ENCODE data around the gene PEDS1. TPM values are rescaled to one million over a fixed set of nuclear protein-coding genes. Genes with fewer than 3 reads are reported as not detected.
A peak's percentile ranks its signal among the peaks of the same experiment; 100 is the strongest.
"Not testable (repeated sequence)": the region's sequence is repeated elsewhere in the genome, so short reads cannot be mapped to it uniquely, and the experiment has no call there.

PEDS1 gene
- polyA plus RNA-seq, 4 donors, result 25.0 to 28.4 (median 27.1) TPM

- DNase-seq (ENCODE audit: low read depth in 4 of 4, low spot score in 3 of 4), result peak; percentile 91 to 96 (median 94)
Measured at GRCh38 chr20:50165684-50166554, 12.4 kb upstream of the PEDS1 start.

- no peak for DNase-seq (ENCODE audit: low read depth in 4 of 4, low spot score in 3 of 4)
Measured at GRCh38 chr20:50163570-50164317, 10.2 kb upstream of the PEDS1 start.

- not testable (repeated sequence) for DNase-seq (ENCODE audit: low read depth in 4 of 4, low spot score in 3 of 4)
Measured at GRCh38 chr20:50161494-50161893, 8.0 kb upstream of the PEDS1 start.

- DNase-seq (ENCODE audit: low read depth in 4 of 4, low spot score in 3 of 4), result no peak
Measured at GRCh38 chr20:50153153-50153499, 397 bp downstream of the PEDS1 start.

DNA sequence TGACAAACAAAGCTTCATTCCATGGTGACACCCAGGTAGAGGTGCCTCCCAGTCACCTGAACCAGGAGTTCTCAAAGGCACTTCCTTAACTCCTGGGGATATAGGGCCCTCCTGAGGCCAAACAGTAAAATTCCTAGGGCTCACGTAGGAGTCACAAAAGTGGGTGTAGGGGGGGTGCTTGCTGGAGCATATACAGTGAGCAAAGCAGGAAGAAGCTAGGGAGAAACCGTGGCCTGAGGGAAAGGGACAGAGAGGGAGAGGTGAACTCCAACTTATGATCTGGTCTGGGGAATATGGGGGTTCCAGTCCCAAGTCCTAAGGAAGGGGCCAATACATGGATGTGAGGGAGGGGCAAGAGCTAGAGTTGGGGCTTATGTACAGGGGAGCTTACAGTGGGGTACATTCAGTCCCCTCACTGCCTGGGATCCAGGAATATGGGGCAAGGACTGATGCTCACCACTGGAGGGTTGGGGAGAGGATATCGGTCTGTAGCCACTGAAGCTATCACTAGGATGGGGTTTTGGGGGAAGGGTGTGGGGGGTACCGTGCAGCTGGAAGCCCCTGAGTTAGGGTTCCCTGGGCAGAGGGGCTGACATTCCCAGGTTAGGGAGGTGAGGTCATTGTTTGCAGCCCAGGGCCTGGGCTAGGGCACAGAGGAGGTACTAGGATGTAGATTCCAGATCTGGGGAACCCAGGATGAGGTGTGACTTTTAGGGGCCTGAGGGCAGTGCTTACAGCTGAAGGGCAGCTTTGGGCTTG is 950 bp downstream of the PEDS1 start:
- no peak for DNase-seq (ENCODE audit: low read depth in 4 of 4, low spot score in 3 of 4)

DNA sequence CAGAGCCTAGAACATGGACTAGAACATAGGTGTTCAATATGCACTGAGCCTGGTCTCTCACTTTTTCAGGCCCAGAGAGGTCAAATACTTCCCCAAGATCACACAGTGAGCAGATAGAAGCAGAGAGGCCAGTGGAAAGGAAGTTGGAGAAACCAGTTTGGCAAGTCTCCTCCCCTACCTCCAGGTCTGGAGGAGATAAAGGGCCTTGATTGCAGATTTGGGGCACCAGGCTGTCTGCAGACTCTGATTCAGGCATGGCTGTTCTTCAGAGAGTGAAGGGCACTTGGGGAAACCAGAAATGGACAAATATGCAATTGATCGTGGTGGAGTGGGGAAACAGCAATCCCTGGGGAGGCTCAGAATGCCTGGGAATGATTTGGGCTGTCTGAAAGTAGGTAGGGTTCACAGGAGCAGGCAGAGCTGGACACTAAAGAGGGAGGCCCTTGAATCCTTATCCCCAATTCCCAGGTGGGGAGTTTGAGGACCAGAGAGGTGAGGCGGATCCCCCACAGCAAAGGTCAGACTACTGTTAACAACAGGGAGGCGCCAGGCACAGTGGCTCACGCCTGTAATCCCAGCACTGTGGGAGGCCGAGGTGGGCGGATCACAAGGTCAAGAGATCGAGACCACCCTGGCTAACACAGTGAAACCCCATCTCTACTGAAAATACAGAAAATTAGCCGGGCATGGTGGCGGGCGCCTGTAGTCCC is 2.3 kb downstream of the PEDS1 start:
- no peak for DNase-seq (ENCODE audit: low read depth in 4 of 4, low spot score in 3 of 4)

DNA sequence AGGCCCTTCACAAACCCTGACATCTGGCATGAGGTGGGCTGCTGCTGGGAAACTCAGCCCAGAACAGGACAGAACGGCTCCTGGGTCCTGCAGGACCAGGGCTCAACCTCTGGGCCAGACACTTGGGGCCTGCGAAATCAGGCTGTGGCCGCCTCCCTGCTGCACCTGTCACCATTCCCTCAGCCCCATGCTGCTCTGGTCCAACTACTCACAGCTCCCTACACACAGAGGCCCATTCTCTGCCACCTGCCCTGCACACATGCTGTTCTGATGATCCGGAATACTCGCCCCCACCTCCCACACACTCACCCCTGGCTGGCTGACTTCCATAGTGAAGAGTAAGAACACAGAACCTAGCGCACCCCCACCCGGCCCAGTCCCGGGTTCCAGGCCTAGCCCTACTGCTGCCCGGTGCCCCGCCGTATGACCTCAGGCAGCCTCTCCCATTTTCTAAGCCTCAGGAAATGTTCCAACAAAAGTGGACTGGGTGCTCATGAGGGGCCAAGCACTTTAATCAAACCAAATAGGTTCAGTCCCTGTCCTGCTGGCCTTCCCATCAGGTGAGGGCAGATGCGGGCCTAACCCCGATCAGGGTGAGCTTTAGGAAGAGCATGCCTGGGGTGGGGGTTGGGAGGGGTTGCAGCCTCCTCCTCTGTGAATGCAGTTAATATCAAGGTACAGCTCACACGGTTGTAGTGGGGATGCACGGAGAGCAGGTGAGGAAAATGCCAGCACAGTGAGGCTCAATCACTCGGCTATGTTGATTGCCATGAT is 3.9 kb downstream of the PEDS1 start:
- DNase-seq (ENCODE audit: low read depth in 4 of 4, low spot score in 3 of 4), result no peak

DNA sequence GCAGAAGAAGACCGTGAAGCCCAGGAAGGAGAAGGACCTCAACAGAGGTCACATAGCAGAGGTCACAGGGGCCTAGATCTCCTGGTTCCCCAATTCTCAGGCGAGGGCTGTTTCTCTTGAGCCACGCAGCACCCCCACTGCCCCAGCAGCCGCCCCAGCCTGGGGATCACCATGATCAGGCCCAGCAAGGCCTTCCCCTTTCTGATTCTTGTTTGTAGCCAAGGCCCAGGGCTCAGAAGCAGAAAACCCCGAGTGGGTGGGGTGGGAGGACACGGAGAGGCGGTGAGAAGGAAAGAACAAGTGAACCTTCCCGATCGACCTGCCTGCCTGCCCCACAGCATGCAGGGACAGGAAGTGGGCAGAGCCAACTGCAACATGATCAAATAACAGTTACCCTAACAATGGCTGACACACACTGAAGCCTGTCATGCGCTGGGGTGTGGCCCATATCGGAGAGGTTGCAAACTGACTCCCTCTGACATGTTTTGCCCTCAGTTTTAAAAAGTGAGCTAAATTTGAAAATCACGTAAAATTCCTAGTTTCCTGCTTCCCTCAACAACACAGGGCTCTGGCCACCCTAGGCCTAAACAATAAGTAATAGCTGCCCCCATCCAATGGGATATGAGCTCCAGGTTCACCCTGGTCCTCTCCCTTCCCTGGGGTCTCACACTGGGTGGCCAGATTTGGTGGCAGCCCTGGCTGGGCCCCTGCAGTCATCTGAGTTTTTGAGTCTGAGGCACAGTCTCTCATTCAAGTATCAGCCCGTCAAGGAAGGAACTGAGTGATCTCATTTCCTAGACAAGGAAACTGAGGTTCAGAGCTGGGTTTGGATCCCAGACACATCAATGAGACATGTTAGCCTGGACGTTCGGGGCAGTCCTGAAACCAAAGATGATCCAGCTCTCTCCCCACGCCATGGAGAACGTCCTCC is 6.5 kb downstream of the PEDS1 start:
- DNase-seq (ENCODE audit: low read depth in 4 of 4, low spot score in 3 of 4), result no peak

- DNase-seq (ENCODE audit: low read depth in 4 of 4, low spot score in 3 of 4), result no peak
Measured at GRCh38 chr20:50146214-50146613, 7.3 kb downstream of the PEDS1 start.

DNA sequence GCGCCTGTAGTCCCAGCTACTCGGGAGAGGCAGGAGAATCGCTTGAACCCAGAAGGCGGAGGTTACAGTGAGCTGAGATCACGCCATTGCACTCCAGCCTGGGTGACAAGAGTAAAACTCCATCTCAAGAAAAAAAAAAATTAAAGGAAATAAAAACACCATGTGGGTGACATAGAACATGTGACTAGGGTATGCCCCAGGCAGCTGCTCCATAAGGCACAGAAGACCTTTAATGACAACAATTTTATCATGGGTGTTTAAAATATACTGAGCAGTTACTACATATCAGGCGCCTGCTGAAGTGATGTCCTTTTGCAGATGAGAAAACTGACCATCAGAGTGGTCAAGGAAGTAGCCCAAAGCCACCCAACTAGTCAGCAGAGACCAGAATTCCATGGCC is 8.0 kb downstream of the PEDS1 start:
- no peak for DNase-seq (ENCODE audit: low read depth in 4 of 4, low spot score in 3 of 4)

GRCh38 chr20:50144362-50144761 is 9.2 kb downstream of the PEDS1 start:
- DNase-seq (ENCODE audit: low read depth in 4 of 4, low spot score in 3 of 4), result no peak

- DNase-seq (ENCODE audit: low read depth in 4 of 4, low spot score in 3 of 4), result no peak
Measured at GRCh38 chr20:50142812-50143211, 10.7 kb downstream of the PEDS1 start.

DNA sequence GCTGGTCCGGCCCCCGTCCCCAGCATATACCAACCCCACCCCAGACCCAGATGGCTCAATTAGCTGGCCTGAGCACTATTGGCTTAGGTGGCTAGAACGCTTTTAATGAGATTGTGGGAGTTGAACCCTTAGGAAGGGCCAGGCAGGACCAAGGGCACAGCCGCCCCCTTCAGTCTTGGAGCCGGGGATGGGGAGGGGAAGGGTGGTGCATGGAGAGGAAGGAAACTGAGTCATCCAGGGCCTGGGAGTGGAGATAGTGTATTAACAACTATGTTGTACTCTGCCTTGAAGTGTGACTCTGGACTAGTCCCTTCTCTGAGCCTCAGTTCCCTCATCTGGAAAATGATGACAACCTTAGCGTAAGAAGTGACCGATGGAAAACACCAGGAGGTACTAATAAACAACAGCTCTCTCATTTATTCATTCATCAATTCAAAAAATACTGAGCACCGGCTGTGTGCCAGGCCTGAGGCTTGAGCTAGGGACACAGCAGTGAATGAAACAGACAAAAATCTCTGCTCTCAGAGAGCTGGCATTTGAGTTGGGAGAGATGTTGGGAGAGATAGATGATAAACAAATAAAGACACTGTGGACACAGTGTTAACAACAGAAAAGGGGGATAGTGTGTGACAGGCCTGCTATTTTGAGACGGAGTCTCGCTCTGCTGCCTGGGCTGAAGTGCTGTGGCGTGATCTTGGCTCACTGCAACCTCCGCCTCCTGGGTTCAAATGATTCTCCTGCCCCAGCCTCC is 11.5 kb downstream of the PEDS1 start:
- no peak for DNase-seq (ENCODE audit: low read depth in 4 of 4, low spot score in 3 of 4)

GRCh38 chr20:50141018-50141675 is 12.4 kb downstream of the PEDS1 start:
- no peak for DNase-seq (ENCODE audit: low read depth in 4 of 4, low spot score in 3 of 4)

DNA sequence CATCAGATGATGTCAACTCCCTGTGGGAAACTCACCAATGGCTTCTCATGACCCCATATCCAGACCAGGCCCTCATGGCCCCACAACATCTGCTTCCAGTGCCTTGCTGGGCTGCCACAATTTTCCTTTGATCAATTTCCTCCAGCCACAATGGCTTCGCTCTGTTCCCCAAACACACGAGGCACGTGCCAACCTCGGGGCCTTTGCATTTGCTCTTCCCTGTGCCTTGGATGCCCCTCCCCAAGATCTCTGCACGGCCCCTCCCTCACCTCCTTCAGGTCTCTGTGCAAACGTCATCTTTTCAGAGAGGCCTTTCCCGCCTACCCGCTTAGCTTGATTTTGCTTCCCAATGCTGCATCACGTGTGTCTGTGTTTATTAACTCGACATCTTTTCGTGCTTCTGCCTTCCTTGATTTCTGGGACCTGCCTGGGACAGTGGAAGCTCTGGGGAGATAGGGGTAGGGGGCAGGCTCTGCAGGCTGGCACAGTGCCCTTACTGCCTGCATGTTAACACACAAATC is 13.1 kb downstream of the PEDS1 start:
- no peak for DNase-seq (ENCODE audit: low read depth in 4 of 4, low spot score in 3 of 4)

DNA sequence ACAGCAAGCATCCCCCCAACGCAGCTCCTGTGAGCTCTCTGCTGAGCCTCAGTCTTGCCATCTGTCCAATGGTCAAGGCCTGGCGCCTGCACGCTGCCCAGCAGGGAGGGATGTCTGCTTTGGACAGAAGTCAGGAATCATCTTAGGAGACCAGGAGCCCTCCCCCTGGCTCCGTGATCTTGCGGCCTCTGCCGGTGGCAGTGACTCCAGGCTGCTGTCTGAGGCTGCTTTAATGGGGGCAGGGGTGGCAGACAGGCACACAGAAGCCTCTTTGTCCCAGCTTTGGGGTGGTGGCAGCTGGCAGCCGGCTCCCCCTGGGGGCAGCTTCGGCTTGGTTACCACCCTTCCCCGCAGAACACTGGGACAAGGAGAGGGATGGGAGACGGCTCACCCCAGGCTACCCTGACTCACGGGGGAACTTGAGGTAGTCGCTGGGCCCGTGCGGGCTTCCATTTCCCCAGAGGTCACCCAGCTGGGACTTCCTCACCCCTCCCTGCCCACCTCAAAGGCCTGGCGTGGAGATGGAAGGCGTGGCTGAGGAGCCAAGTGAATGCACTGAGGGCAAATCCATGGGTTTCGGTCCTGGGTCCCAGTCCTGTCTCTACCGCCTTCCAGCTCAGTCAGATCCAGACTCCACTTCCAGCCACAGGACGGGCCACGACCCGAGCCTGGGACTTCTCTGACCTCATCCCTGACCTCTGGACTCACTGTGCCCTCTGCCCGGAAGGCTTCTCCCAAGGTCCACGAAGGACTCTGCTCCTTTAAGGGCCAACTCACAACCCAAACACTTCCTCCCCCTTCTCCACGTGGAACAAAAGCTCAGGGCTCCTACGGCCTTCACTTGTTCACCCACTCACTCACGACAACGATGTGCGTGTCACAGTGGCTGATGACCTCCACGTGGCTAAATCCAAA is 14.8 kb downstream of the PEDS1 start:
- DNase-seq (ENCODE audit: low read depth in 4 of 4, low spot score in 3 of 4), result no peak
